Measurements from ENCODE around the gene DOK4. TPM values are rescaled to one million over a fixed set of nuclear protein-coding genes. Genes with fewer than 3 reads are reported as not detected.
A peak's percentile ranks its signal among the peaks of the same experiment; 100 is the strongest.

DOK4 gene
- total and polyA plus RNA-seq, 7 donors = 3.9 to 147 (median 21.8) TPM

DNA sequence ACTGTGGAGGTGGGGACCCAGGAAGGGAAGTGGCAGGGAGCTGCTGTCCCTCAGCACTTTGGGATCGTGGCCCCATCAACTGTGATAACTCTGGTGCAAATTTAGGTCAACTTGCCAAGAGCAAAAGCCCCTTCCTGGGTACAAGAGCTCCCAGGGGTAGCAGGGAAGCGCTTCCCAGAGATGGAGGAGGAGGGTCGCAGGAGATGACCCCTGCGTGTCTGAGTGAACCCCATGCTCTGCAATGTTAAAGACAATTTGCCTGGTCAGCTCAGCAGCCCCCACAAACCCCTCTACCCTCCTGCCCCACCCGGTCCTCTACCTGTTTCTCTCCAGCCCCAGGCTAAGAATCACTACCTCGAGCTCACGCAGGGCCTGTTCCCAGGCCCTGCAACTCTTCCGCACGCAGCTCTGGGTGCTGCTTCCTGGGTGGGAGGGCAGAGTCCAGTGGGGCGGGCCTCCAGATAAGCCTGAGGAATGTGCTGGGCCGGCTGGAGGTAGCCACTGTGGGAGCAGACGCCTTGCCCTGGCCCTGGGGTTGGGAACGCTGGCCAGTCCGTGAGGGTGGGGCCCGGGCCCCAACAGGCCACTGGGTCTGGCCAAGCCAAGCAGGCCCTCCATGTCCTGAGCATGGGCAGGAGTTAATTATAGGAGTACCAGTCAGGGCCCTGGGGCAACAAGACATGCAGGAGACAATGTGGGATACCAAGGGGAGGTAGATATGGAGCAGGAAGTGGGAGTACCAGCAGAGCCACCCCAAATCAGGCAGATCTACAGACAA is 6.1 kb downstream of the DOK4 start:
- peak overlapping the region; percentile 19 to 60 (median 34) for H3K27ac ChIP-seq
- no peaks in the 10 kb centered on the region for H3K27me3 ChIP-seq
- no peaks in the 10 kb centered on the region for H3K36me3 ChIP-seq
- H3K9me3 ChIP-seq = no peaks in the 10 kb centered on the region
- H3K4me3 ChIP-seq = peak overlapping the region; percentile 16 to 45 (median 38)
- intact Hi-C loops (cut with DNase I) = no loop called here
- TF ChIP-seq POLR2A (IDR thresholded peaks at IDR 0.05) (no peak), POLR2AphosphoS5 (IDR thresholded peaks at IDR 0.05) (no peak), EP300 (IDR thresholded peaks at IDR 0.05) (no peak)
- TF ChIP-seq, protein P1, sequence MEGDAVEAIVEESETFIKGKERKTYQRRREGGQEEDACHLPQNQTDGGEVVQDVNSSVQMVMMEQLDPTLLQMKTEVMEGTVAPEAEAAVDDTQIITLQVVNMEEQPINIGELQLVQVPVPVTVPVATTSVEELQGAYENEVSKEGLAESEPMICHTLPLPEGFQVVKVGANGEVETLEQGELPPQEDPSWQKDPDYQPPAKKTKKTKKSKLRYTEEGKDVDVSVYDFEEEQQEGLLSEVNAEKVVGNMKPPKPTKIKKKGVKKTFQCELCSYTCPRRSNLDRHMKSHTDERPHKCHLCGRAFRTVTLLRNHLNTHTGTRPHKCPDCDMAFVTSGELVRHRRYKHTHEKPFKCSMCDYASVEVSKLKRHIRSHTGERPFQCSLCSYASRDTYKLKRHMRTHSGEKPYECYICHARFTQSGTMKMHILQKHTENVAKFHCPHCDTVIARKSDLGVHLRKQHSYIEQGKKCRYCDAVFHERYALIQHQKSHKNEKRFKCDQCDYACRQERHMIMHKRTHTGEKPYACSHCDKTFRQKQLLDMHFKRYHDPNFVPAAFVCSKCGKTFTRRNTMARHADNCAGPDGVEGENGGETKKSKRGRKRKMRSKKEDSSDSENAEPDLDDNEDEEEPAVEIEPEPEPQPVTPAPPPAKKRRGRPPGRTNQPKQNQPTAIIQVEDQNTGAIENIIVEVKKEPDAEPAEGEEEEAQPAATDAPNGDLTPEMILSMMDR (IDR thresholded peaks at IDR 0.05) = no peak
- WGBS, 2 donors = 13 to 53% methylated on average over 15 of the region's 15 CpGs
- DNase-seq = peak; percentile 83
- peaks cover 0 to 25% (median 21%) of the 10 kb centered on the region in 4 donors for H3K4me1 ChIP-seq

GRCh38 chr16:57479205-57479975 is 6.9 kb downstream of the DOK4 start:
- DNase-seq = no peak
- intact Hi-C loops (cut with DNase I) = no loop called here
- peaks cover 0 to 4% (median 0%) of the 10 kb centered on the region in 4 donors for H3K36me3 ChIP-seq
- WGBS, 2 donors = 8 to 29% methylated on average over 36 of the region's 36 CpGs
- H3K4me3 ChIP-seq = peak overlapping the region; percentile 16 to 45 (median 38)
- no peak for TF ChIP-seq POLR2A (IDR thresholded peaks at IDR 0.05)
- TF ChIP-seq, protein P1 (IDR thresholded peaks at IDR 0.05) = no peak
- TF ChIP-seq EP300 (IDR thresholded peaks at IDR 0.05) = no peak
- TF ChIP-seq POLR2AphosphoS5 (IDR thresholded peaks at IDR 0.05) = no peak
- H3K9me3 ChIP-seq = no peaks in the 10 kb centered on the region
- H3K27me3 ChIP-seq = no peaks in the 10 kb centered on the region
- H3K27ac ChIP-seq = peak overlapping the region; percentile 19 to 60 (median 34)
- H3K4me1 ChIP-seq = peaks cover 0 to 21% (median 19%) of the 10 kb centered on the region in 4 donors

- Histone ChIP-seq H3K4me3 (peak overlapping the region; percentile 16 to 45 (median 38)), H3K27me3 (no peaks in the 10 kb centered on the region), H3K9me3 (no peaks in the 10 kb centered on the region), H3K4me1 (peaks cover 0 to 21% (median 19%) of the 10 kb centered on the region in 4 donors), H3K36me3 (peaks cover 0 to 12% (median 0%) of the 10 kb centered on the region in 4 donors), H3K27ac (peak overlapping the region in 1 of 4 donors; percentile 42)
- no peak for DNase-seq
- TF ChIP-seq POLR2A (IDR thresholded peaks at IDR 0.05) = no peak
- TF ChIP-seq, protein P1 (IDR thresholded peaks at IDR 0.05) = no peak
- no peak for TF ChIP-seq EP300 (IDR thresholded peaks at IDR 0.05)
- TF ChIP-seq POLR2AphosphoS5 (IDR thresholded peaks at IDR 0.05) = no peak
- intact Hi-C loops (cut with DNase I) = no loop called here
- WGBS, 2 donors = 40 to 48% methylated on average over 15 of the region's 15 CpGs
These were observed 7.7 kb downstream of the DOK4 start for GRCh38 chr16:57478396-57479204.

- intact Hi-C loops (cut with DNase I) = no loop called here
- Histone ChIP-seq H3K36me3 (peaks cover 0 to 22% (median 2%) of the 10 kb centered on the region in 4 donors), H3K27me3 (no peaks in the 10 kb centered on the region), H3K4me3 (no peak overlapping the region), H3K27ac (no peak overlapping the region), H3K9me3 (no peaks in the 10 kb centered on the region), H3K4me1 (peaks cover 0 to 21% (median 19%) of the 10 kb centered on the region in 4 donors)
- 65 to 79% methylated on average over 9 of the region's 9 CpGs for WGBS, 2 donors
- no peak for DNase-seq
- no peak for TF ChIP-seq EP300 (IDR thresholded peaks at IDR 0.05)
- TF ChIP-seq POLR2AphosphoS5 (IDR thresholded peaks at IDR 0.05) = no peak
- TF ChIP-seq, protein P1 (IDR thresholded peaks at IDR 0.05) = no peak
- no peak for TF ChIP-seq POLR2A (IDR thresholded peaks at IDR 0.05)
These were observed 8.6 kb downstream of the DOK4 start for GRCh38 chr16:57477531-57478202.
